NCI-H2196 treated with DMSO at 0.1 percent for 48 hours (cell line): Measurements from ENCODE around the gene RPS5.
"Not testable (repeated sequence)": the region's sequence is repeated elsewhere in the genome, so short reads cannot be mapped to it uniquely, and the experiment has no call there.

Experiments used
- DNase-seq: peaks from one replicate; lab custom pipeline; 2025; ENCODE audit not compliant: unreplicated experiment; lab: John Stamatoyannopoulos, UW

Gene RPS5

DNA sequence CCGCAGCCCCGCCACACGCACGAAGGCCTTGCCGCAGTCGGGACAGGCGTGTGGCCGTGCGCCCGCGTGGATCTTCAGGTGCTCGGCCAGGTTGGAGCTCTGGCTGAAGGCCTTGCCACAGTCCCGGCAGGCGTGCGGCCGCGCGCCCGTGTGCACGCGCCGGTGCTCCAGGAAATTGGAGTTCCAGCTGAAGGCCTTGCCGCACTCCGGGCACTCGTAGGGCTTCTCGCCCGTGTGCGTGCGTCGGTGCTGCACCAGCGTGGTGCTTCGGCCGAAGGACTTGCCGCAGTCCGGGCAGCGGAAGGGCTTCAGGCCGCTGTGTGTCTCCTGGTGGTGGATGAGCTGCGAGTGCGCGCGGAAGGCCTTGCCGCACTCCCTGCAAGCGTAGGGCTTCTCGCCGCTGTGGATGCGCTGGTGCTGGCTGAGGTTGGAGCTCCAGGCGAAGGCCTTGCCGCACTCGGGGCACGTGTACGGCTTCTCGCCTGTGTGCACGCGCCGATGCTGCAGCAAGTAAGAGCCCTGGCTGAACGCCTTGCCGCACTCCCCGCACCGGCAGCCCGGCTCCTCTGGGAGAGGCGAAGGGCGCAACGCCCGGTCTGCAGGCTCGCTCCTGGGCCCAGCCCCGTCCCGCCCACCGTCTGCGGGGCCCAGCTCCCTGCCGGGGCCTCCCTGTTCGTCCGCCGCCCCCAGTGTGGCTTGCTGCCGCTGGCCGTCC lies 30.1 kb upstream of the RPS5 start:
- DNase-seq: no peak

DNA sequence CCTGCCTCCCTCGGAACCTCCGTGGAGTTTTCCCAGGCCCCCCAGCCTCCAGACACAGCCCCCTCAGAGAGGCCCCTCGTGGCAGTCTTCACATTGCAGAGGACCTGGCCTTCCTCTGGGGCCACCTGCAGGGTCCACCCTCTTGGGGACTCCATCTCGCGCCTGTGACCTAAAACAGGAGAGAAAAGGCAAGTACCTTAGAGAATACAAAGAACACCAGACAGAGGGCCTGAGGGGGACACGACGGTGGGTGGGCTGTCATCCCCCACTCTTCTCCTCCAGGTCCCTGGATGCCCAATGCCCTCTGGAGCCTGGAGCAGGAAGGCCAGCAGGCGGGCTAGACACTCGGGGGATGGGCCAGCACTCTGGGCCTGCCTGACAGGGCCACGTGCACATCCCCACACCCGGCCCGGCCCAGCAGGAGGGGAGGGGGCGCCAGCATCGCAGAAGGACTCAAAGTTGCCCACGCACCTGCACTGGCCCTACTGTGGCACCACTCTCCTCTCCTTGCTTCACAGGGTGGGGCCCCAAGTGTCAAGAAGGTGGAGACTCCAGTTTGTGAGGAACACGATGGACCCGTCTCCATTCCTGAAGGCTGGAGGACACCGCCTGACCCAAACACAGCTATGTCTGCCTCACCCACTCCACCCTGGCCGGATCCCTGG lies 29.5 kb upstream of the RPS5 start:
- no peak for DNase-seq

DNA sequence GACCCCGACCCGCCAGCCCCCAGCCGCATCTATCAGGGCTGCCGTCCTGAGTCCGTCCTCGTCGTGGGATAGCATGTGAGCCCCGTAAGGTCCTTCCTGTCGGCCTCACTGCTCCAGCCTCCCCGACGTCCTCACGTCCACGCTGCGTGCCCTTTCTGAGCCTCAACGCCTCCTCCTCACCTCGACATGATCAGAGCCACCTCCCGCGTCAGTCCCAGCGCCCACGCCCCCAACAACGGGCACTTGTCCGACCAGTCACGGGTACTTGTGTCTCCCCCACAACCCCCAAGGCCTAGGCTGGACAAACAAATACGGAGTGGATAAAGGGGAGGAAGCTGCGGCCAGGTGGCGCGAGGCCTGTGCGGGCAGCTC lies 25.2 kb upstream of the RPS5 start:
- DNase-seq: peak; percentile 48

DNA sequence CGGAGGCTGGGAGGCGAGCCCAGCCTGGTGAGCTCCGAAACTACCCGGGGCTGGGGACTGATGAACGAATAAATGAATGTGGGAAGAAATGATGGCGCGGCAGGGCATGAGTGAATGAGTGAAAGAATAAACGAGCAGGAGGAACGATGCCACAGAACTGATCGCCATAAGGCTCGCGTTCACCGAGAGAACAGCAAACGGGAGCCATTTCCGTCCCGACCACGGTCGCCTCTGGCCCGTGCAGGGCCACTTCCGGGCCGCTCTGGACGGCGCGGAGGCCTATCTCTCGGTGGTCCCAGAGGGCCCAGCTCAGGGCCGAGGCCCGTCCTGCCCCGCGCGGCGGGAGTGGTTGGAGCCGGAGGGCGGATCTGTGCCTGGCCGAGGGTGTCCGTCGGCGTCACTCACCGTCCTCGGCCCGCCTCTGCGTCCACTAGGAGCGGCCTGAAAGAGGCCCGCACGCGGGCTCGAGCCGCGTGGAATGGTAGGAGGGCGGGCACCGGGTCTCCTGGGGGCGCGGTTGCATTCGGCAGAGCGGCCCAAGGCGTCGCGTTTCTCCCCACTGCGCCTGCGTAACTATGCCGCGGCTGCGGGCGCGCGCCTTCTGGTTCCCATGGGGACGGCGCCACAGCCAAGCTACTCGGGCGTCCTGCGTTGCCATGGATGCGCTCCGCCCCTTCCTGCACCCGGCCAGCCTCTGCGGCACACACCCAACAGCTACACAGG lies 24.6 kb upstream of the RPS5 start, which contains the start of gene ZNF497:
TSS of gene ZNF497 (minus strand) at position 480 of the 723 bp plus-strand sequence. CDS start 5,116 bp downstream, outside the sequence.
- DNase-seq: peak; percentile 96

DNA sequence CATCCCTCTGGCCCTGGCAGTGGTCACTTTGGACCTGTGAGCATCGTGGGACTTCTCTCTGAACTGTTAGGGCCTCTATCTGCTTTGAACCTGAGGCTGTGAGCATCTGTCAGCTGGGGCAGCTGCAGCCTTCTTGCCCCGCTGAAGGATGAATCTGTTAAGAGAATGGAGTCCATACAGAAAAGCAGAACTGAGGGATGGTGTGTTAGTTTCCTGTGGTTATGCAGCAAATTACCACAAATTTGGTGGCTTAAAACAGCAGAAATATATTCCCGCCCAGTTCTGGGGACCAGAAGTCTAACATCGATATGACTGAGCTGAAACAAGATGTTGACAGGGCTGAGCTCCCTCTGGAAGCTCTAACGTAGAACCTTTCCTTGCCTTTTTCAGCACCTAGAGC lies 22.9 kb upstream of the RPS5 start:
- DNase-seq: no peak

DNA sequence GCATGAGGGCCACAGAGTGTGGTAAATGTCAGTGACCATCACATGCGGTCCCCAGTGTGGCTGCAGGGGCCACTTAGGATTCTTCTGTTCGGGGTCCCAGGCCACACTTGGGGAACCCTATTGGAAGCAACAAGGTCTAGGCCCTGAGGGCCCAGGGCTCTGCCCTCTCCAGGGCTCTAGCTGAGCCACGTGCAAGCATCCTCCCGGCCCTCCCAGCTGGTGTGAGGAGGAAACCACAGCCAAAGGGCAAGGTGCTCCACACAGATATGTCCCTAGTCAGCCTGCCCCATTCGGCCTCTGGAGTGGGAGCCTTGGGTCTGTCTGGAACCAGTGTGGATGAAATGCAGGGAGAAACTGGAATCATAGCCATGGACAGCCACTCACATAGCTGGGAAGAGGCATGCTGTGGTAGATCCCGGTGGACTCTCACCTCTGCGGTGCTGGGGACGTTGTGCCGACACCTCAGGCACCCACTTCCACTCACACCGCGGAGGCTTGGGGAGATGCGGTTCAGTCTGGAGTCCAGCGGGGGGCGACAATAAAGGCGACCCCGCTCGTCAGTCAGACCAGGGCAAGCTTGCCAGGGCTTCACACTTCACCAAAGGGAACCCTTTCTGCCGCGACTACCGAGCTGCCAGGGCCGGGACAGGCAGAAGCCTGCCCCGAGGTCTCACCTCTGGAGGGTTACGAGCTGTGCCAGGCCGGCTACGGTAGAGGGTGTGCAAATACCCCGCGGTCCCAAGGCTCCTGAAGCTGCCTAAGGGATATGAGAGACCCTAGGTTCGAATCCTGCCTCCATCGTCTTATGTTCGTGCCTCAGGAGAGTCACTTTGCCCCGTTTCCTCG lies 20.3 kb upstream of the RPS5 start:
- DNase-seq: no peak

DNA sequence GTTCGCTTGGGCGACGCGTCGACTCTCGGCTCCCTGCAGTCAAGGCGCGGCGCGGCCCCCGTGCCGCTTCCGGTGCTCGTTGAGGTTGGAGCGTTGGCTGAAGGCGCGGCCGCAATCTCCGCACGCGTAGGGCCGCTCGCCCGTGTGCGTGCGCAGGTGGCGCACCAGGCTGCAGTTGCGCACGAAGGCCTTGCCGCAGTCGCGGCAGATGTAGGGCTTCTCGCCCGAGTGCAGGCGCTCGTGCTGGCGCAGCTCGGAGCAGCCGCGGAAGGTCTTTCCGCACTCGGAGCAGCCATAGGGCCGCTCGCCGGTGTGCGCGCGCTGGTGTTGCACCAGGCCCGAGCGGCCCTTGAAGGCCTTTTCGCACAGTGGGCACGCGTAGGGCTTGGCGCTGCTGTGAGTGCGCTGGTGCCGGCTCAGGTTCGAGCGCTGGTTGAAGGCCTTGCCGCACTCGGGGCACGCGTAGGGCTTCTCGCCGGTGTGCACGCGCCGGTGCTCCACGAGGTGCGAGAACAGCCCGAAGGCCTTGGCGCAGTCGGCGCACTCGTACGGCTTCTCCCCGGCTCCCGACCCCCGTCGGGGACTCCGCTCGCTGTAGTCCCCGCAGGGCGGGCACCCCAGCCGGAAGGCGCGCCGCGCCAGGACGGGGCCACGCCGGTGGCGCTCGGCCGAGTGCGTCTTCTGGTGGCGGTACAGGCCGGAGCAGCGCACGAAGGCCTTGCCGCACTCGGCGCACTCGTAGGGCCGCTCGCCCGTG lies 19.2 kb upstream of the RPS5 start:
- DNase-seq: no peak

DNA sequence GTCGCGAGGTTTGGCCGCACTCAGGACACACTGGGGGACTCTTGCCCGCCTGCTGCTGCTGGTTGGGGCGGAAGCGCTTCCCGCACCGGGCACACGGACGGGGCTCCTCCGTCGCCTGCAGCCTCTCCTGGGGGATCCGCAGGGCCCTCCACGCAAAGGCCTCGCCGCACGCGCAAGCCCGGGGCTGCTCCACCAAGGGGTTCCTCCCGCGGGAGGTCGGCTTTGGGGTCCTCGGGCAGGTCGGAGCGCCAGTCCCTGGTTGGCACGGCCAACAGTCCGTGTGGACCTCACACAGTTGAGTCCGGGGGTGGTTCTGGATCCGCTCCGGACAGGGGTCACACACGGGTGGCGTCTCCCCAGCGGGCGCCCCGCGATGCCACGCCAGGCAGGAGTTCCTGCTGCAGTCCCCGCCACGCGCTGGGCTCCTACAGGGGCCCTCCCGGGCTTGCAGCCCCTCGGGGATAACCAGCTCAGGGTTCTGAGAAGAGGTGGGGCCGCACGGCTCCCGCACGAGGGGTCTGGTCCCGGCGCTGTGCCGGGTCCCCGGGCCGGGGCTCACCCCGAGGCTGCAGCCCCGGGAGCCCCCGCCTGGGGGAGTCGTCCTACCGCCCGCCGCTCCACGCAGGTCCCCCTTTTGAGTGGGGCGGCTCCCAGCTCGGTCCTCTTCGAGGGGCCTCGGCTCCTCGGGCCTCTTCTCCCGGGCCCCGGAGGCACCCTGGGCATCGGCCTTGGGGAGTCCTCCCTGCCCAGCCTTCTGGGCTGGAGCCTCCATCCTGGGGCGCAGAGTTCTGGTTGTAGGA lies 18.3 kb upstream of the RPS5 start:
- DNase-seq: no peak

DNA sequence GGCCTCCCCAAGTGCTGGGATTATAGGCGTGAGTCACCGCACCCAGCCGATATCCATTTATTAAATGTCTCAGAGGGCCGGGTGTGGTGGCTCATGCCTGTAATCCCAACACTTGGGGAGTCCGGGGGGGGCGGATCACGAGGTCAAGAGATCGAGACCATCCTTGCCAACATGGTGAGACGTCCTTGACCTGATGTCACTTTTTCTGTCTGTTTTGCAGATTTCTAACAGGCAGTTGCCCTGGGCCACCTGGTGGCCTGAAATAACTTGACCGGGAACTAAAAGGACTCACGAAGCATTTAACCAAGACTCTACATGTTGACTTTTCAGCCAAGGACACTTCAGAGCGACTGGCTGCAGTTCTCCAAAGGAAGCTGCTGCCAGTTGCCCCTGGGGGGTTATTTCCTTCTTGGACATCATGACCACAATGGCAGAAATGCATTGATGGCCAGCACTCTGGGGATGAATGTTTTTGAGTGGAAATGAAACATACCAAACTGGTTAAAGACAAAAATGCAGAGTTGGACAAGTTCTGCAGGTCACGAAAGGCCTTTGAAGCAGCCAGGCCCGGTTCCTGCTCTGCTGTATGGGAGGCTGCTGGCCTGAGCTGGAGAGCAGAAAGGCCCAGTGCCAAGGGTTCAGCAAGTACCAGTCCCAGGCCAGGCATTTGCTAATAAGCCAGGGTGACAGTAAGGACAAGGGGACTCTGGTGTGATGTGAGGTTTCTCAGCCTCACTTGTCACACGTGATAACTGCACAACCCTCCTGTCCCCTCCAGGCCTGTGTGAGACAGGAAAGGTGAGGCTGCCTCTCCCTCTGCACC lies 14.5 kb upstream of the RPS5 start:
- no peak for DNase-seq

DNA sequence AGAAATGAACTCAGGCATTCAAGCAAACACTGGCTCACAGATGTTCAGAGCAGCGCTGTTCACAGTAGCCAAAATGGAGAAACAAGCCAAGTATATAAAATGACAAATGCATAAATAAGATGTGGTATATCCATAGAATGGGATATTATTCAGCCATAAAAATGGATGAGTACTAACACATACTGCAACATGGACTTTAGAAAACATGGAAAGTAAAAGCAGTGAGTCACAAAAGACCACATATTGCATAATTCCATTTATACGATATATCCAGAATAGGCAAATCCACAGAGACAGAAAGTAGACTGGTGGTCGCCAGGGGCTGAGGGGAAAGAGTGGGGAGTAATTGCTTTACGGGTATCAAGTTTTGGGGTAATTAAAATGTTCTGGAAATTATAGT lies 12.9 kb upstream of the RPS5 start:
- DNase-seq: no peak

DNA sequence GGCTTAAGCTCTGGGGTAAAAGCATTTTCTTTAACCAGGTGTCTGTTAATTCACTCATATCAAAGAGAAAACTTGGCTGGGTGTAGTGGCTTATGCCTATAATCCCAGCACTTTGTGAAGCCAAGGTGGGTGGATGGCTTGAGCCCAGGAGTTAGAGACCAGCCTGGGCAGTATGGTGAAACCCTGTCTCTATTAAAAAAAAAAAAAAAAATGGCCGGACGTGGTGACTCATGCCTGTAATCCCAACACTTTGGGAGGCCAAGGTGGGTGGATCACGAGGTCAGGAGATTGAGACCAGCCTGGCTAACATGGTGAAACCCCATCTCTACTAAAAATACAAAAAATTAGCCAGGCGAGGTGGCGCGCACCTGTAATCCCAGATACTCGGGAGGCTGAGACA lies 10.3 kb upstream of the RPS5 start:
- DNase-seq: not testable (repeated sequence)

DNA sequence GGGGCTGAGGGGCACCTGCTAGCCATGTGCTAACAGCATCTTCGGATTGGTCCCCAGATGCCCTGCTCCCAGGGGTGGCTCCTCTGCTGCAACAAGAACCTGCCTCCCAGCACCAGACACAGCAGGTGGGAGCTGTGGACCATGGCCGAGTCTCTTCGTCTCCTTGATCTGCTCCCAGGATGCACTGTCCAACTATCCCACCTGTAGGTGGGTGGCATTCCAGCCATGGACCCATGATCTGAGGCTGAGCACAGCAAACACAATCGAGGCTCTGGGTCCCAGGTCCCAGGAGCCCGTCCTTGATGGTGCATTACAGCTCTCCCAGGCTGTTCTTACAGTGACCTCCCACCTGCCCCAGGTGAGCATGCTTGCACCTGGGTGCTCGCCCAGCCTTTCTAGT lies 7.8 kb upstream of the RPS5 start:
- DNase-seq: no peak

DNA sequence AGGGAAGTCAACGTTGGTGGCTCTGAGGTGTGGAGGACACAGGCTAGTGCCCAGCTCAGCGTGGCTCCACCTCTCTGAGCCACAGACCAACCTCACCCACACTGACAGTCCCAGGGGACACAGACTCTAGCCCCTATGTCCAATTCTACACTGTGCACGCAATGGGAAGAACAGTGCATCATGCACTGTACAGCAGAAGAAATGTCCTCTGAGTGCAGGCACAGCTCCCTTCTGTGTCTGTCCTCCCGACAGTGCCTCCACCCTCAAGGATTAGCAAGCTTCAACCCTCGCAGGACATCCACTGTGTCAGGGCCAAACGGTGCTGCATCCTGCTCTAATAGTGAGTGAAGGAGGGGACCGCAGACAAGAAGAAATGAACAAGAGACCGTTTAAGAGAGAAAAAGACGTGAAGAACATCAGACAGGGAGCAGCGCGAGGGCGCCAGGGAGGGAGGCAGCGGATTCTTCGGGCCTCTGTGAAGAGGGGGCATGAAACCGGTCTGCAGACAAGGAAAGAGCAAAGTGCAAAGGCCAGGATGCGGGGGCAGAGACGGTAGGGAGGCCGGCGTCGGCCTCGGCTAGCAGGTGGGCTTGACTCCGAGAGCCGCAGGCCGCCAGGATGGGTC lies 6.9 kb upstream of the RPS5 start:
- no peak for DNase-seq

DNA sequence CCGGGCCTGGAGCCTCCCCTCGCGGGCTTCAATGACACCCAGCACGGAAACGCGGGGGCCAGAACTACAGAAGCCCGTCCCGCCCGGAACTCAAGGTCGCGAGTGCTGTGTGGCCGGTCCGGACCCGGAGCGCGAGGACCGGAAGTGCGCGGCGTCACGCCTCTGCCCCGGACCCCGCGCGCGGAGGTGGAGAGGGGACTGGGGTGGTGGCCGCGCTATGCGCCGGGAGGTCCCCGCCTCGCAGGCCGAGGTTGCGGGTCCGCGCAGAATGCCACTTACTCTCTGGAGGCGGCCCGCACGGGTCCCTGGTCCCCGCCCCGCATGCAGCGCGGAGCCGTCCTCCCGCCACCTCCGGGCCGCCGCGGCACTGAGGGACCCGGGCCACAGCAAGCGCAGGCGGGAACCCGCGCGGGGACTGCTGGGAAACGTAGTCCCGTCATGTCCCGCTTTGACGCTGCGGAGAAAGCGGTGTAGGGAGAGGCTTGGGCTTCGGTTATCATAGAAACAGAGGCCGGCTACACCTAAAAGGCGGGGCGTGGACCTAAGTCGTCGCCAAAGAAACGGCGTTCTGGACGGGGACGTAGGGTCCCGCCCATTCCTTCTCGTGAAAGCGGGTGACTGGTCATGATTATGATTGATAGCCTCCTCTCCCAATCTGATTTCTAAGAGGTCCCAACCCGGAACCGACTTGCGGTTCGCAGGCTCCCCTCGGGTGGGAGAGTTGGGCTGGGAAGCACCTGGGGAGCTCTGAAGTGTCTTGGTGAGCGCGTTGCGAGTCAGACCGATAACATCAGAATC lies 6.2 kb upstream of the RPS5 start, which contains the start of gene ZNF837:
TSS of gene ZNF837 (minus strand) at position 369 of the 798 bp plus-strand sequence. CDS start 11,698 bp downstream, outside the sequence.
- peak; percentile 99 for DNase-seq

DNA sequence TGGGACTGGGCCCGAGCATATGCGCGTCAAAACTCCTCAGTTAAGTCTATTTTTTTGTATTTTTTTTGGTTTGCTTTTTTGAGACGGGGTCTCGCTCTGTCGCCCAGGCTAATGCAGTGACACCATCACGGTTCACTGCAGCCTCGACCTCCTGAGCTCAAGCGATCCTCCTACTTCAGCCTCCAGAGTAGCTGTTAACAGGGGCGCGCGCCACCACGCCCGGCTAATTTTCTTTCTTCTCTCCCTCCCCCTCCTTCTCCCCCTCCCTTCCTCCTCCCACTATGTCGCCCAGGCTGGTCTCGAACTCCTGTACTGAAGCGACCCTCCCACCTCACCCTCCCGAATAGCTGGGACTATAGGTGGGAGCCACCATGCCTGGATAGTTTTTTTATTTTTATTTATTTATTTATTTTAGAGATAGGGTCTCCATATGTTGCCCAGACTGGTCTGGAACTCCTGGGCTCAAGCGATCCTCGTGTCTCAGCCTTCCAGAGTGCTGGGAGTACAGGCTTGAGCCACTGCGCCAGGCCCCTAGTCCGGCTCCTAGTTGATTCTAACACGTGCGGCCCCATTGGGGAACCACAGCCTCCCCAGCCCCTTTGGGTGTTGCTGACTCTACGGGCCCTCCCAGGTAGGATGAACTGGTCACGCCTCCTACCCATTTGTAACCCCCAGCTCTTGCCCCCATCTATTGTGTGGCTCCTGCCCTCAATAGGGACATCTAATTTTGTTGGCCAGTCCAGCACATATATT lies 5.4 kb upstream of the RPS5 start:
- DNase-seq: no peak

DNA sequence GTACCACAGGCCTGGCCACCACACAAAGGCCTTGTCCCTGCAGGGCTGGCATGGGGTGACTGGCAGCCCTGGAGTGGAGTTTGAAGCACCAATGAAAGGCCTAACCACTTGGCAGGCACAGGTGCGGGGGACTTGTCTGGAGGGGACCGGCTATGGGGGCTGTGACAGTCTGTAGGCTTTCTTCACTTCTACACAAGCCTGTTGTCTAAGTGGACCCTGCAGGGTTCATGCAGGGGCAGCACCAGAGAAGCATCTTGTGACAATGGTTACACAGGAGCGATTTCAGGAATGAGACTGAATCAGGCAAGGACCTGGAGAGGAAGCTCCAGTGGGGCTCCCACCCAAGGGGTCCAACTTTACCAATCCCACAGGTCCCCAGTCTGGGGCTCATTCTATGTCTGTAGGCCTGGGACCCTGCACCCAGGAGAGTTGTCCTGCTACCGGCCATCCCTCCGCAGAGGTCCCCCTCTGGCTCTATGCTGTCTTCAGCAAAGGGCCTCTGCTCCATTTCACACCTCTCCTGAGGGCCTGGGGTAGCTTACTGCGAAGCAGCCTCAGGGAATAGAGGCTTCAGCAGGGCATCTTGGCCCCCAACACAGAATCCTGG lies 4.0 kb upstream of the RPS5 start:
- no peak for DNase-seq
